Erythroblast (primary cell): ENCODE data around the gene ZDHHC19.

Source experiments
- GATA1 ChIP-seq: IDR thresholded peaks from 2 replicates; pipeline ENCODE4 v1.6.1; 2011; ENCODE audit warnings: low read depth, mild to moderate bottlenecking, control low read depth, low read length, moderate library complexity
- POLR2A ChIP-seq: IDR thresholded peaks from 2 replicates; pipeline ENCODE4 v1.6.1; 2011; ENCODE audit warnings: mild to moderate bottlenecking, low read length

DNA sequence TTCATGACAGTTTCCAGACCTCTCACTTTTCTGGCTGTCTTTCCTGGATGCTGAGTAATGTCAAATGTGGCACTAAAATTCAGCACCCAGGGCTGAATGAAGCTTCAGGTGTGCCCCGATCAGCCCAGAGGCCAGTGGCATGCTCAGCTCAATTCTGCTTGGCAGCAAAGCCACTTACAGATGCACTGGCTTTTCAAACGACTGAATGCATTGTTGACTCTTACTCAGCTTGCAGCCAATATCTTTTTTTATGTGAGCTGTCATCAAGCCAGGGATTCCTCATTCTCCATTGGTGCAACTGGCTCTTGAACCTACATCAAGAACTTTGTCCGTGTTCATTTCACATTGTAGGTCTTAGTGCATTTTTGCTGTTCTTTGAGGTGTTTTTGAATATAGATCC, 60.7 kb downstream of the ZDHHC19 start:
- no peak for TF ChIP-seq POLR2A
- TF ChIP-seq GATA1 = no peak
